ENCODE data around the gene HAS3. TPM values are rescaled to one million over a fixed set of nuclear protein-coding genes. Genes with fewer than 3 reads are reported as not detected.
"Not testable (repeated sequence)": the region's sequence is repeated elsewhere in the genome, so short reads cannot be mapped to it uniquely, and the experiment has no call there.

Gene HAS3
- total RNA-seq, 2 donors from 2014 or later = 1.2 to 1.4 TPM

DNA sequence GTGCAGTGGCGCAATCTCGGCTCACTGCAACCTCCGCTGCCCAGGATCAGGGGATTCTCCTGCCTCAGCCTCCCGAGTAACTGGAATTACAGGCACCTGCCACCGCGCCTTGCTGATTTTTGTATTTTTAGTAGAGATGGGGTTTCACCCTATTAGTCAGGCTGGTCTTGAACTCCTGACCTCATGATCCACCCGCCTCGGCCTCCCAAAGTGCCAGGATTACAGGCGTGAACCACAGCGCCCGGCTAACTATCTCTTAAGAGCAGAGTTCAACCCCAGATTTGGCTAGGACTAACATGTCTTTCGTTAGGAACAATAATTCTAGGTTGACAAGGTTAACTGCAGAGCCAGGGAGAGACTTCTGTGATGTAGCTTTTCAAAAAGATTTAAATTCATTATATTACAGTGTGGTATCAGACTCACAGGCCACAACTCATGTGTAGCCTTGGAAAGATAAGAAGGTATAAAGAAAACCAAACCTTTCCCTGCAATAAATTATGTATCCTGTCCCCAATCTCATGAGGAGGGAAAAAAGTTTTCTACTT, 22.6 kb downstream of the HAS3 start:
- ATAC-seq (replicated peaks in 1 of 2) (no peak), DNase-seq (no peak)
- peaks cover 7 to 10% of the 10 kb centered on the region in 2 donors for H3K36me3 Mint-ChIP-seq (ENCODE audit: insufficient read depth in 2 of 2)
- H3K4me1 Mint-ChIP-seq (ENCODE audit: low read depth) = peaks cover 35% of the 10 kb centered on the region
- H3K9me3 Mint-ChIP-seq = no peaks in the 10 kb centered on the region
- H3K27ac Mint-ChIP-seq = peak overlapping the region; percentile 63
- no peak overlapping the region for H3K4me3 Mint-ChIP-seq
- no peaks in the 10 kb centered on the region for H3K27me3 Mint-ChIP-seq (ENCODE audit: low read depth)

DNA sequence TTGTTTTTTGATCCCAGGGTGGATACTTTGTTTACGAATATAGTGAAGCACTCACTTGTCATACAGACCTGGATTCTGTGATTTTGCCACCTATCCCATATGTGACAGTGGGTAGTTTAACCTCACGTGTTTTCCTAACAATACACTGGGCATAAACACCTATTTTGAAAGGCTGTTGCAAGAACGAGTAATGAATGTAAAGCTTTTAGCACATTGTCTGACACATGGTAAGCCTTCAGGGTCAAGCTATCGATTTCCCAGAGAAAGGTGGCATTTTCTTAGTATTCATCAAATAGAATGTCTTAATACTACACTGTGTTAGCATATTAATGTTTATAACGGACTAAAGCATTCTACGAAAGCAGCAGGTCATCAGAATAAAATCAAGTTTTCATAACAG, 25.0 kb downstream of the HAS3 start:
- H3K4me3 Mint-ChIP-seq = peak overlapping the region; percentile 85 to 93
- peaks cover 10 to 13% of the 10 kb centered on the region in 2 donors for H3K36me3 Mint-ChIP-seq (ENCODE audit: insufficient read depth in 2 of 2)
- peaks cover 50% of the 10 kb centered on the region for H3K4me1 Mint-ChIP-seq (ENCODE audit: low read depth)
- H3K27ac Mint-ChIP-seq = peak overlapping the region; percentile 94
- ATAC-seq (replicated peaks in 1 of 2) = no peak
- no peak for DNase-seq
- no peaks in the 10 kb centered on the region for H3K9me3 Mint-ChIP-seq
- H3K27me3 Mint-ChIP-seq (ENCODE audit: low read depth) = no peaks in the 10 kb centered on the region

DNA sequence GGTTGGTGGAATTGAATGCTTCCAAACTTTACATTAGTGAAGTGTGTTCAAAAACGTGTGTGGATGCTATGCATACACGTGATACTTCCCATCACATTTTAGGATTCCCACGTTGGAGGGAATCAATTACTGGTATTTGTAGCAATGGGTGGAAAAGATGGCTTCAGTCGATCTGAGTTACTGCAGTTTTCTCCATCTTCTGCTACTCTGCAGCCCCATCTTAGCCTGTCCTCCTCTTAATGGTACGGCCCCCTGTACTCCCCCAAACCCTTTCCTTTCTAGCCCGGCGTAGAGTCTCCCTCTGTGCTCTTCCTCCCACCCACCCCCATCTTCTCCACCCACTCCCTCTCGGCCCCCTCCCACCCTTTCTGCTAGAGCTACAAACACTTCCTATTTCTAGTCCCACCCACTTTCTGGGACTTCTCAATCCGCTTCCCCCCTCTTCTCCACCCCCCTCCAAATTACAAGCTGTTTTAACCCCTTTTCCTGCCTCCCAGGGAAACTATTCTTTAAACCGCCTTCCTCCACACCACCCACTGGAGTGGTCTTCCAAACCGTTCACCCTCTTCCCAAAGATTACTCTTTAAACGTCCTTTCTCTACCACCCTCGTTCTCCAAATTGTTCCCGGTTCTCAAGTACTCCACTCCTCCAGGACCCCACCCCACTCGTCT, 25.9 kb downstream of the HAS3 start:
- Mint-ChIP-seq H3K4me1 (ENCODE audit: low read depth) (peaks cover 56% of the 10 kb centered on the region), H3K9me3 (no peaks in the 10 kb centered on the region), H3K4me3 (peak overlapping the region; percentile 85 to 93), H3K27me3 (ENCODE audit: low read depth) (no peaks in the 10 kb centered on the region), H3K36me3 (ENCODE audit: insufficient read depth in 2 of 2) (peaks cover 10 to 13% of the 10 kb centered on the region in 2 donors), H3K27ac (peak overlapping the region; percentile 94)
- DNase-seq (no peak), ATAC-seq (replicated peaks in 1 of 2) (no peak)

DNA sequence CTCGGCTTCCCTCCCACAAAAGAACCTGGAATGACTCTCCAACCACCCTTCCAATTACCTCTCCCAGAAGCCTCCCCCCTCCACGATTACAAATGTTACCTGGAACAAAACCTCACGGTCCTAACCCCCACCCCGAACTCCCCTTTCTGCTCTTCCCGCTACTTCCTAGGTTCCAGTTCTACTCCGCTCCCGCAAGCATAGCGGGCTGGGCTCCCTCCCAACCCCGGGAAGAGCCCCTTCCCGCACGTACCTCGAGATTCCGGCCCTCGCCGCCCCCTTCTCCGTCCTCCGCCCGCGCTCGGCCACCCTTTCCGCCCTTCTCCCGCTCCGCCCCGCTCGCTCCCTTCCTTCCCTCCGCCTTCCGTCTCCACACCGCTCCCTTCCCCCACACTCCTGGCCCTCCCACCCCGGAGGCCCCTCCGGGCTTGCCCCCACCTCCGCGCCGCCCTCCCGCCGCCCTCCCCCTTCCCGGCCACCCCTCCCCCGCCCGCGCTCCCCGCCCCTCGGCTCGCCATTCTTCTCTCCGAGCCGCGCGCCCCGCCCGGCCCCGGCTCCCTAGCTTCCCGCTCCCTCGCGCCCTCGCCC, 26.5 kb downstream of the HAS3 start:
- peaks cover 10 to 13% of the 10 kb centered on the region in 2 donors for H3K36me3 Mint-ChIP-seq (ENCODE audit: insufficient read depth in 2 of 2)
- peaks cover 63% of the 10 kb centered on the region for H3K4me1 Mint-ChIP-seq (ENCODE audit: low read depth)
- H3K9me3 Mint-ChIP-seq = no peaks in the 10 kb centered on the region
- H3K27me3 Mint-ChIP-seq (ENCODE audit: low read depth) = no peaks in the 10 kb centered on the region
- peak overlapping the region; percentile 85 to 95 for H3K4me3 Mint-ChIP-seq
- DNase-seq = peak; percentile 79 to 80
- peak; percentile 57 to 60 for ATAC-seq (replicated peaks in 1 of 2)
- H3K27ac Mint-ChIP-seq = peak overlapping the region; percentile 94

DNA sequence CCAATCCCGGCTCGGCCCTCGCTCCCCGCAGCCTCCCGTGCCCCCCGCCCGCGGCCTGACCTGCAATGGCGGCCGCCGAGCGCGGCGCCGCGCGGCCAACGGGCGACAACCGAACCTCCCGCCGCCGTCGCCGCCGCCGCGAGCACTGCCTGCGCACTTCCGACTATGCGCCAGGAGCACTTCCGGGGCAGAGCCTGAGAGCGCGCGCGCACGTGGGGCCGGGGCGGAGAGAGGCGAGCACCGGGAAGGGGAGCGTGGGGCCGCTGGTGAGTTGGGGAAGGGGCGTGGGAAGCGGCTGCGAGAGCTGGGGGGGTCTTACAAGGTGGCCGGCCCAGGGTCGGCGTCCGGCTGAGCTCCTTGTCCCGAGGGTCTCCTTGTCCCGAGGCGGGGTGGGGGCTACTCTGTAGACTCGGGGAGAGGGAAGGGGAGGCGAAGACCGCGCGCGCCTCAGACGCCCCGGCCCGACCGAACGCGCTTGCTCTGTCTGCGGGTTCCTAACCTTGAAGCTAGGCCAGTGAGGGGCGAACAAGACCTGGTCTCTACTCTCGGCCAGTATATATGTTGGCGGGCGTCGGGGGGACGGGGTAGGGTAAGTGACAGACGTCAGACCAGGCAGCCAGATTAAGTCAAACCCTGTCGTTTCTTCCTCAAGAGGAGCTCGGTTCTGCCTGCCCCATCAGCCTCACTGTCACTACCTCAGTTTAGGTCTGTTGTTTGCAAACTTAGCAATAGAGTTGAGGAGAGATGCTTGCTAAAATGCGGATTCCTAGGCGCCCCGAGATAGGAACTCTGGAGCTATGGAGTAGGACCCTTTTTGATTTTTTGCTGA, 27.2 kb downstream of the HAS3 start, which contains the start of the genes CHTF8 and UTP4:
Gene CHTF8, minus strand, starts transcription at position 165 of the 829 bp plus-strand sequence. CDS start 11,130 bp downstream, outside the sequence.
Gene UTP4, plus strand, starts transcription at position 226 of the 829 bp plus-strand sequence. CDS start 811 bp downstream, outside the sequence.
- Mint-ChIP-seq H3K9me3 (no peaks in the 10 kb centered on the region), H3K27me3 (ENCODE audit: low read depth) (no peaks in the 10 kb centered on the region), H3K27ac (peak within 1 kb of the TSS; percentile 94), H3K4me1 (ENCODE audit: low read depth) (peaks cover 69% of the 10 kb centered on the region), H3K4me3 (peak within 1 kb of the TSS; percentile 95 to 96), H3K36me3 (ENCODE audit: insufficient read depth in 2 of 2) (peaks cover 6 to 16% of the 10 kb centered on the region in 2 donors)
- peak; percentile 97 for ATAC-seq (replicated peaks in 1 of 2)
- DNase-seq = peak; percentile 92 to 93

DNA sequence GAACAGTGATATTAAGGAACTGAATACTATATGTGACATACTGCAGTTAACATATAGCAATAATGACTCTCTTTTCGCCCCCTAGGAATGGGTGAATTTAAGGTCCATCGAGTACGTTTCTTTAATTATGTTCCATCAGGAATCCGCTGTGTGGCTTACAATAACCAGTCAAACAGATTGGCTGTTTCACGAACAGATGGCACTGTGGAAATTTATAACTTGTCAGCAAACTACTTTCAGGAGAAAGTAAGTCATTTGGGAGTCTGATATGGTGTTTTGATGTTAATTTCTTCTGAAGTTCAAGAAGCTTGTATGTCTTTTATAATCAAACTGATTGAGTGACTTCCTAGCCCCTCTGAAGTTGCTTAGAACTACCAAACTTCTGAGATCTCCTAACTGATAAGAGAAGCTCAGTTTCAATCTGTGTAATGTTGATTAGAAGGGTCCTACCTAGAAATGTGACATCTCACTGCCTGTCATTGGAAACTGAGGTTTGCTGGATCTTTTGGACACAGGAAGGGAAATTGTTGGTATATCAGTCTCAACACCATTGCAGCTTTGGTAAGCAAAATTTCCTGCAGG, 28.0 kb downstream of the HAS3 start:
- Mint-ChIP-seq H3K27me3 (ENCODE audit: low read depth) (no peaks in the 10 kb centered on the region), H3K4me3 (peak overlapping the region; percentile 95 to 96), H3K9me3 (no peaks in the 10 kb centered on the region), H3K27ac (peak overlapping the region; percentile 90), H3K36me3 (ENCODE audit: insufficient read depth in 2 of 2) (peaks cover 6 to 19% of the 10 kb centered on the region in 2 donors), H3K4me1 (ENCODE audit: low read depth) (peaks cover 69% of the 10 kb centered on the region)
- DNase-seq (no peak), ATAC-seq (replicated peaks in 1 of 2) (no peak)

DNA sequence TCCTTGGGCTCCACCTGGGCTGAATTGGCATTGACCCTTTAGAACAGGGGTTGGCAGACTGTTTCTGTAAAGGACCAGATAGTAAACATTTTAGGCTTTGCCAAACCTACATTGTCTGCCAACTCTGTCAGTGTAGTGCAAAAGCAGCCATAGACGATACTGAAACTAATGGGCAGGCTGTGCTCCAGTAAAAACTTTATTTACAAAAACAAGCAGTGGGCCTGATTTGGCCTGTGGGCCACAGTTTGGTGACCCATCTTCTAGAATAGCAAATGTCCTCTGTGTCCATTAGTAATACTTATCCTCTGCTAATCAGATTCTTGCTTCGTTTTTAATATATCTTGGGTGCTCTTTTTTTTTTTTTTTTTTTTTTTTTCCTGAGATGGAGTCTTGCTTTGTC, 33.2 kb downstream of the HAS3 start:
- ATAC-seq (replicated peaks in 1 of 2) = no peak
- H3K36me3 Mint-ChIP-seq (ENCODE audit: insufficient read depth in 2 of 2) = peaks cover 11 to 29% of the 10 kb centered on the region in 2 donors
- no peak overlapping the region for H3K4me3 Mint-ChIP-seq
- H3K9me3 Mint-ChIP-seq = no peaks in the 10 kb centered on the region
- no peaks in the 10 kb centered on the region for H3K27me3 Mint-ChIP-seq (ENCODE audit: low read depth)
- H3K4me1 Mint-ChIP-seq (ENCODE audit: low read depth) = peaks cover 36% of the 10 kb centered on the region
- peak overlapping the region; percentile 12 for H3K27ac Mint-ChIP-seq
- DNase-seq = no peak

DNA sequence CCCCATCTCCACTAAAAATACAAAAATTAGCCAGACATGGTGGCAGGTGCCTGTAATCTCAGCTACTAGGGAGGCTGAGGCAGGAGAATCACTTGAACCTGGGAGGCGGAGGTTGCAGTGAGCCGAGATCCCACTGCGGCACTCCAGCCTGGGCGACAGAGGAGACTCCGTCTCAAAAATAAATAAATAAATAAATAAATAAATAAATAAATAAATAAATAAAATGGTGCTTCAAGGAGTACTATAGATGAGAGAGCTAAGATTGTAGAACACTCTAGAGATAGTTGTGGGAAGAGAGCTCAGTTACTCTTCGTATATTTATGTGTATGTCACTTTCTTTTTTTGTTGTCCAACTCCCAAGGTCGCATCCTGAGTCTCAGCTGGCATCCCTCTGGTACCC, 34.0 kb downstream of the HAS3 start:
- ATAC-seq (replicated peaks in 1 of 2); H3K9me3 Mint-ChIP-seq; H3K27ac Mint-ChIP-seq; H3K27me3 Mint-ChIP-seq (ENCODE audit: low read depth); DNase-seq; H3K4me3 Mint-ChIP-seq: not testable (repeated sequence)
- Mint-ChIP-seq H3K4me1 (ENCODE audit: low read depth) (peaks cover 28% of the 10 kb centered on the region), H3K36me3 (ENCODE audit: insufficient read depth in 2 of 2) (peaks cover 9 to 34% of the 10 kb centered on the region in 2 donors)

DNA sequence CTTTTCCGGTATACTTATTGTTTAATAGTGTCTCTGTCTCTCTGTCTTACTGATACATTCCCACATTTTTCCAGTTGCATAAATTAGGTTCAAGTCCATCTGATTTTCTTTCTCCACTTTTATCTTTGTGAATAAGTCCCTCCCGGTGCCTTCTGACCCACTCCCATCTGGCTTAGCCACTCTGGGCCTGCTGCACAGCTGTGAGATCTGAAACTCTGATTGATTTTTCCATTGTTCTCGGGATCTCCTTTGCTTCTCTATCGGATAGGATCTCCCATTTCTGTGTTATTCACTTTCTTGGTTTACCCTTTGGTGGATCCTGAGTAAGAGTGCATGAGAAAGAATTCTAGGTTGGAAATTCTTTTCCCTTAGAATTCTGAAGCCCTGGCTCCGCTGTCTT, 35.6 kb downstream of the HAS3 start:
- peaks cover 10 to 29% of the 10 kb centered on the region in 2 donors for H3K36me3 Mint-ChIP-seq (ENCODE audit: insufficient read depth in 2 of 2)
- ATAC-seq (replicated peaks in 1 of 2) = no peak

DNA sequence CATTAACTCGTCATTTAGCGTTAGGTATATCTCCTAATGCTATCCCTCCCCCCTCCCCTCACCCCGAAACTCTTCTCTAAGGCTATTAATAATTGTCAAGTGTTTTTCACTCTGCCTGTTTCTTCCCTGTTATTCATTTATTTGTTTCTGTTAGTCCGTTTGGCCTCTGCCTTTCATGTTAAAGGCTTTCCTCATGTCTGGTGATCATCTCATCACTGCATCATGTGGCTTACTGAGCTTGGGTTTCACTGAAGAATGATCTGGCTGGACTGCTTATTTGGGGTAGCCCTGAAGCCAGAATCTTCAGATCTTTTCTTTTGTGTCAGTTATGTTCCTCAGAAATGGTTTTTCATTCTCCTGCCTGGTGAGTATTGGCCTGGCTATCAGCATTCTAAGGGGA, 36.5 kb downstream of the HAS3 start:
- peaks cover 10 to 33% of the 10 kb centered on the region in 2 donors for H3K36me3 Mint-ChIP-seq (ENCODE audit: insufficient read depth in 2 of 2)

More for the DNA sequence above, 35.6 kb downstream of the HAS3 start:
- no peak for DNase-seq
- no peaks in the 10 kb centered on the region for H3K9me3 Mint-ChIP-seq
- H3K27ac Mint-ChIP-seq = peak overlapping the region; percentile 8
- peaks cover 16% of the 10 kb centered on the region for H3K4me1 Mint-ChIP-seq (ENCODE audit: low read depth)
- no peaks in the 10 kb centered on the region for H3K27me3 Mint-ChIP-seq (ENCODE audit: low read depth)
- no peak overlapping the region for H3K4me3 Mint-ChIP-seq

DNA sequence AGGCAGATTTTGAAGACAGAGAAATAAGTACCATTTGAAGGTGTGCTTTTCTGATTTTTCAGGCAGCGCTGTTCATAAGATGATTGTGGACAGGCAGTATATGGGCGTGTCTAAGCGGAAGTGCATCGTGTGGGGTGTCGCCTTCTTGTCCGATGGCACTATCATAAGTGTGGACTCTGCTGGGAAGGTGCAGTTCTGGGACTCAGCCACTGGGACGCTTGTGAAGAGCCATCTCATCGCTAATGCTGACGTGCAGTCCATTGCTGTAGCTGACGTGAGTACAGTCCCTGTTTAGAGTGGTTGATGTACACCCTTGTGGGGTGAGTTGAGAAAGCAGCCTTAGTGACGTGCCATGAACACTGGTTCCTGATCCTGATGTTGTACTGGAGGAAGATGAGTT, 37.7 kb downstream of the HAS3 start:
- no peaks in the 10 kb centered on the region for H3K9me3 Mint-ChIP-seq
- DNase-seq = no peak
- no peak for ATAC-seq (replicated peaks in 1 of 2)
- no peak overlapping the region for H3K27ac Mint-ChIP-seq
- H3K36me3 Mint-ChIP-seq (ENCODE audit: insufficient read depth in 2 of 2) = peaks cover 10 to 23% of the 10 kb centered on the region in 2 donors
- H3K4me3 Mint-ChIP-seq = no peak overlapping the region
- no peaks in the 10 kb centered on the region for H3K4me1 Mint-ChIP-seq (ENCODE audit: low read depth)
- no peaks in the 10 kb centered on the region for H3K27me3 Mint-ChIP-seq (ENCODE audit: low read depth)

More for the DNA sequence above, 36.5 kb downstream of the HAS3 start:
- DNase-seq (no peak), ATAC-seq (replicated peaks in 1 of 2) (no peak)
- no peak overlapping the region for H3K4me3 Mint-ChIP-seq
- H3K27ac Mint-ChIP-seq = no peak overlapping the region
- no peaks in the 10 kb centered on the region for H3K27me3 Mint-ChIP-seq (ENCODE audit: low read depth)
- H3K9me3 Mint-ChIP-seq = no peaks in the 10 kb centered on the region
- H3K4me1 Mint-ChIP-seq (ENCODE audit: low read depth) = peaks cover 7% of the 10 kb centered on the region

DNA sequence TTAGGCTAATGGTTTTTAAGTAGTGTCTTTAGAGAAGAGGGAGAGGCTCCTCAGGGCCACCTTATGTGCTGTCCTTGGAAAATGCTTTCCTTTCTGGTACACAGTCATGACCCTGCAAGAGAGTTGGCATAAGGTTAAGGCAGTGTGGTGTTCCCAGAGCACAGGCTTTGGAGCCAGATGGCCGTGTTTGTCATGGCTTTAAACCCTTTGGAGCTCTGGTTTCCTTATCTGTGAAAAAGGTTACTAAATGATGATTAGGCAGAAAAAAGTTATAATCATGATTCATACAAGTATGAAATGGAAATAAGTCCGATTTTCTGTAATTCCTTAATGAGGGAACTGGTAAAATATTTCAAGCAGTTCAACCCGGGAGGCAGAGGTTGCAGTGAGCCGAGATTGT, 40.2 kb downstream of the HAS3 start:
- no peaks in the 10 kb centered on the region for H3K4me1 Mint-ChIP-seq (ENCODE audit: low read depth)
- no peaks in the 10 kb centered on the region for H3K27me3 Mint-ChIP-seq (ENCODE audit: low read depth)
- DNase-seq = no peak
- ATAC-seq (replicated peaks in 1 of 2) = no peak
- H3K4me3 Mint-ChIP-seq = no peak overlapping the region
- H3K9me3 Mint-ChIP-seq = no peaks in the 10 kb centered on the region
- peaks cover 10 to 26% of the 10 kb centered on the region in 2 donors for H3K36me3 Mint-ChIP-seq (ENCODE audit: insufficient read depth in 2 of 2)
- H3K27ac Mint-ChIP-seq = no peak overlapping the region
